Prostate gland (tissue), 2 donors: ENCODE data around the gene CRPPA.

Source experiments
- CTCF ChIP-seq, 4 experiments: fragments of 200-600 bp in 2 of 4; fragments of 450-650 bp in 2 of 4; sonication (generic) in 2 of 4; IDR thresholded peaks; 1 replicate in 3 of 4; 2 replicates in 1 of 4; pipeline ENCODE4 v1.5.1; 2016 to 2019; ENCODE audit warnings: antibody characterized with exemption in 4 of 4, mild to moderate bottlenecking in 2 of 4, moderate library complexity in 2 of 4
- POLR2A ChIP-seq: fragments of 450-650 bp; IDR thresholded peaks from one replicate; pipeline ENCODE4 v1.6.1; 2016; ENCODE audit warnings: antibody characterized with exemption, mild to moderate bottlenecking

DNA sequence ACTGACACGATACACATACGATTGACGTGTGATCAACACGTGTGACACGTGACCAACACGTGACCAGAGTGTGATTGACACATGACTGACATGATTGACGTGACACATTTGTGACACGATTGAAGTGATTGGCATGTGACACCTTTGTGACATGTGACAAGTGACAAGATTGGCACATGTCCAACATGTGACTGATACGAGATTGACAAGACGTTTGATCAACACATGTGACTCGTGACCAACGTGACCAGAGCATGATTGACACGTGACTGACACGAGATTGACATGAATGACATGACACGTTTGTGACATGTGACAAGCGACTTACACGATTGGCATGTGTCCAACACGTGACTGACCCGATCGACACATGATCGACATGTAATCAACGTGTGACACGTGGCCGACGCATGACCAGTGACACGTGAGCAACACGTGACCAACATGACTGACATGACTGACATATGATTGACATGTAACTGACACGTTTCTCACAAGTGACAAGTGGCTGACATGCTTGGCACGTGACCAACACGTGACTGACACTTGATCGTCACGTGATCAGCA lies 22.0 kb downstream of the CRPPA start:
- TF ChIP-seq CTCF (IDR thresholded peaks at IDR 0.05) (no peak), POLR2A (no peak)
